Activated T-cell treated with anti-CD3 and anti-CD28 coated beads for 1 hour (primary cell): ENCODE results near the gene THUMPD3.

Experiments used
- DNase-seq: peaks from one replicate; pipeline ENCODE4 v3.0.0-alpha.2; 2020; ENCODE audit warnings: low read depth

The THUMPD3 gene

GRCh38 chr3:9397332-9397905 lies 34.6 kb downstream of the THUMPD3 start, which contains the start of gene SETD5:
Gene SETD5 (plus strand): TSS chr3:9397615. CDS start chr3:9428939, 31,324 bp downstream.
- peak; percentile 99 for DNase-seq

- DNase-seq, result peak; percentile 26
These were observed 35.2 kb downstream of the THUMPD3 start for GRCh38 chr3:9397906-9398699.

GRCh38 chr3:9398700-9399336 lies 36.0 kb downstream of the THUMPD3 start:
- no peak for DNase-seq

- DNase-seq, result no peak
These were observed 36.5 kb downstream of the THUMPD3 start for GRCh38 chr3:9399337-9399703.

- DNase-seq, result no peak
These were observed 36.9 kb downstream of the THUMPD3 start for GRCh38 chr3:9399746-9400145.

GRCh38 chr3:9400616-9401015 lies 37.8 kb downstream of the THUMPD3 start:
- DNase-seq, result no peak

GRCh38 chr3:9401986-9402385 lies 39.1 kb downstream of the THUMPD3 start:
- no peak for DNase-seq

- no peak for DNase-seq
These were observed 39.8 kb downstream of the THUMPD3 start for GRCh38 chr3:9402410-9403228.

- DNase-seq, result no peak
These were observed 40.6 kb downstream of the THUMPD3 start for GRCh38 chr3:9403463-9403862.

- no peak for DNase-seq
These were observed 41.8 kb downstream of the THUMPD3 start for GRCh38 chr3:9404680-9405079.

GRCh38 chr3:9405756-9406155 lies 42.9 kb downstream of the THUMPD3 start:
- DNase-seq, result no peak

- no peak for DNase-seq
These were observed 44.2 kb downstream of the THUMPD3 start for GRCh38 chr3:9406856-9407626.

- no peak for DNase-seq
These were observed 45.2 kb downstream of the THUMPD3 start for GRCh38 chr3:9408061-9408460.

- no peak for DNase-seq
These were observed 45.7 kb downstream of the THUMPD3 start for GRCh38 chr3:9408546-9408945.

GRCh38 chr3:9409981-9410854 lies 47.4 kb downstream of the THUMPD3 start:
- DNase-seq, result no peak

- DNase-seq, result no peak
These were observed 48.4 kb downstream of the THUMPD3 start for GRCh38 chr3:9411302-9411701.

- DNase-seq, result no peak
These were observed 49.4 kb downstream of the THUMPD3 start for GRCh38 chr3:9412293-9412692.

- DNase-seq, result no peak
These were observed 52.0 kb downstream of the THUMPD3 start for GRCh38 chr3:9414826-9415225.

- no peak for DNase-seq
These were observed 52.8 kb downstream of the THUMPD3 start for GRCh38 chr3:9415485-9416138.

- DNase-seq, result no peak
These were observed 53.4 kb downstream of the THUMPD3 start for GRCh38 chr3:9416139-9416780.
